Epithelial cell of esophagus (primary cell): ENCODE measurements around the gene TWSG1.

ENCODE experiments used
- DNase-seq: peaks from one replicate; pipeline ENCODE4 v3.0.0; 2010; ENCODE audit warnings: low read depth
- H3K4me3 ChIP-seq: 2 replicates; pipeline ENCODE4 v1.5.1; 2011; ENCODE audit warnings: mild to moderate bottlenecking, low read length, control low read depth
- CTCF ChIP-seq: IDR thresholded peaks from 2 replicates; pipeline ENCODE4 v1.5.1; 2011; ENCODE audit warnings: low read depth, mild to moderate bottlenecking, low read length, control low read depth, inconsistent platforms; ENCODE audit not compliant: insufficient read depth; ENCODE audit errors: missing control alignments

The TWSG1 gene

GRCh38 chr18:9333441-9334328 lies 888 bp upstream of the TWSG1 start:
- no peak for TF ChIP-seq CTCF
- H3K4me3 ChIP-seq: peak overlapping the region; percentile 60
- no peak for DNase-seq

- peak; percentile 55 for DNase-seq
- peak overlapping the region; percentile 55 for H3K4me3 ChIP-seq
- no peak for TF ChIP-seq CTCF
Measured at GRCh38 chr18:9334973-9335696, 562 bp downstream of the TWSG1 start.

- TF ChIP-seq CTCF: no peak
- peak overlapping the region; percentile 55 for H3K4me3 ChIP-seq
Measured at GRCh38 chr18:9335697-9336045, 1.1 kb downstream of the TWSG1 start.

GRCh38 chr18:9336827-9337226 lies 2.3 kb downstream of the TWSG1 start:
- TF ChIP-seq CTCF: no peak
- H3K4me3 ChIP-seq: no peak overlapping the region
- DNase-seq: no peak

More at GRCh38 chr18:9335697-9336045, 1.1 kb downstream of the TWSG1 start:
- no peak for DNase-seq

- peak; percentile 36 for DNase-seq
- no peak for TF ChIP-seq CTCF
- no peak overlapping the region for H3K4me3 ChIP-seq
Measured at GRCh38 chr18:9337873-9338272, 3.3 kb downstream of the TWSG1 start.

GRCh38 chr18:9340472-9340871 lies 5.9 kb downstream of the TWSG1 start:
- DNase-seq: no peak
- no peak overlapping the region for H3K4me3 ChIP-seq
- no peak for TF ChIP-seq CTCF
